HEK293 (cell line): Measurements from ENCODE around the gene ITGB8.

Experiments
- CTCF ChIA-PET: fragments of 350-600 bp; formaldehyde crosslinking; extraction: SDS; loops from one replicate; lab custom pipeline; 2021; ENCODE audit warnings: antibody characterized with exemption; lab: Yijun Ruan, JAX
- POLR2A ChIA-PET: fragments of 300-600 bp; formaldehyde crosslinking; extraction: SDS; loops from one replicate; lab custom pipeline; 2020; ENCODE audit warnings: antibody characterized with exemption, inconsistent platforms; lab: Yijun Ruan, JAX
- H3K27ac ChIP-seq: fragments of 200-500 bp; sonication (Bioruptor generic); 2 replicates; pipeline ENCODE4 v1.5.1; 2014; ENCODE audit warnings: low read depth, low read length, control low read depth, inconsistent platforms; ENCODE audit errors: extremely low read depth
- H3K36me3 ChIP-seq, 2 experiments: fragments of 200-500 bp in 1 of 2; sonication (Bioruptor generic) in 1 of 2; 1 replicate in 1 of 2; 2 replicates in 1 of 2; pipeline ENCODE4 v1.5.1; 2014 to 2017; ENCODE audit warnings: inconsistent platforms in 2 of 2, low read length in 2 of 2; ENCODE audit not compliant: control insufficient read depth in 2 of 2, insufficient read depth in 1 of 2
- H3K4me1 ChIP-seq: fragments of 200-500 bp; sonication (Bioruptor generic); 2 replicates; pipeline ENCODE4 v1.5.1; 2014; ENCODE audit warnings: mild to moderate bottlenecking, low read length, inconsistent platforms; ENCODE audit not compliant: control insufficient read depth, insufficient read depth
- H3K4me3 ChIP-seq: 2 replicates; pipeline ENCODE4 v1.5.1; 2011; ENCODE audit warnings: low read depth, mild to moderate bottlenecking, control low read depth, low read length, moderate library complexity
- H3K9me3 ChIP-seq: fragments of 200-500 bp; sonication (Bioruptor generic); 2 replicates; pipeline ENCODE4 v1.5.1; 2014; ENCODE audit warnings: low read depth, low read length, inconsistent platforms; ENCODE audit not compliant: control insufficient read depth, insufficient read depth
- ELK4 ChIP-seq: IDR thresholded peaks from 2 replicates; pipeline ENCODE4 v1.6.1; 2011; ENCODE audit warnings: mild to moderate bottlenecking, low read depth, low read length, borderline replicate concordance
- GLI2 ChIP-seq: fragments of 450-650 bp; formaldehyde crosslinking; IDR thresholded peaks from 2 replicates; pipeline ENCODE4; 2017; ENCODE audit warnings: missing biosample characterization, missing genetic modification characterization, low read depth, borderline replicate concordance
- KLF10 ChIP-seq: fragments of 450-650 bp; IDR thresholded peaks from 2 replicates; pipeline ENCODE4 v1.5.1; 2018; ENCODE audit warnings: missing biosample characterization, mild to moderate bottlenecking, missing genetic modification characterization
- KLF16 ChIP-seq: fragments of 450-650 bp; formaldehyde crosslinking; IDR thresholded peaks from 2 replicates; pipeline ENCODE4 v1.5.1; 2017; ENCODE audit warnings: missing biosample characterization, missing genetic modification characterization
- SCRT1 ChIP-seq: fragments of 450-650 bp; formaldehyde crosslinking; IDR thresholded peaks from 2 replicates; pipeline ENCODE4 v1.5.1; 2016; ENCODE audit warnings: missing biosample characterization, missing genetic modification characterization, borderline replicate concordance
- TRIM28 ChIP-seq: IDR thresholded peaks from 2 replicates; pipeline ENCODE4 v1.6.1; 2011; ENCODE audit warnings: low read length, control low read depth, borderline replicate concordance
- TSHZ1 ChIP-seq: fragments of 450-650 bp; formaldehyde crosslinking; IDR thresholded peaks from 2 replicates; pipeline ENCODE4 v1.5.1; 2016; ENCODE audit warnings: missing biosample characterization, missing genetic modification characterization, borderline replicate concordance
- ZBTB20 ChIP-seq: fragments of 450-650 bp; formaldehyde crosslinking; IDR thresholded peaks from 2 replicates; pipeline ENCODE4 v1.5.1; 2016; ENCODE audit warnings: missing biosample characterization, missing genetic modification characterization
- ZNF23 ChIP-seq: fragments of 450-650 bp; formaldehyde crosslinking; IDR thresholded peaks from 2 replicates; pipeline ENCODE4 v1.5.1; 2016; ENCODE audit warnings: missing biosample characterization, missing genetic modification characterization, borderline replicate concordance
- ZNF350 ChIP-seq: fragments of 450-650 bp; formaldehyde crosslinking; IDR thresholded peaks from 2 replicates; pipeline ENCODE4 v1.5.0; 2017; ENCODE audit warnings: missing biosample characterization, mild to moderate bottlenecking, missing genetic modification characterization
- ZNF362 ChIP-seq: fragments of 450-650 bp; formaldehyde crosslinking; IDR thresholded peaks from 2 replicates; pipeline ENCODE4 v1.5.1; 2016; ENCODE audit warnings: missing biosample characterization, missing genetic modification characterization
- ZNF621 ChIP-seq: fragments of 450-650 bp; formaldehyde crosslinking; IDR thresholded peaks from 2 replicates; pipeline ENCODE4 v1.5.1; 2017; ENCODE audit warnings: missing biosample characterization, missing genetic modification characterization
- ZSCAN5A ChIP-seq: fragments of 450-650 bp; formaldehyde crosslinking; IDR thresholded peaks from 2 replicates; pipeline ENCODE4 v1.5.1; 2016; ENCODE audit warnings: missing biosample characterization, missing genetic modification characterization
- TF ChIP-seq, protein P1 (sequence below): fragments of 450-650 bp; formaldehyde crosslinking; IDR thresholded peaks from 2 replicates; pipeline ENCODE4 v1.5.1; 2016; ENCODE audit warnings: missing biosample characterization, missing genetic modification characterization
- TF ChIP-seq, protein P2 (sequence below): fragments of 450-650 bp; formaldehyde crosslinking; IDR thresholded peaks from 2 replicates; pipeline ENCODE4 v1.5.1; 2016; ENCODE audit warnings: missing biosample characterization, missing genetic modification characterization
- TF ChIP-seq, protein P3 (sequence below): fragments of 450-650 bp; formaldehyde crosslinking; IDR thresholded peaks from 2 replicates; pipeline ENCODE4 v1.5.1; 2016; ENCODE audit warnings: missing biosample characterization, missing genetic modification characterization
- TF ChIP-seq, protein P4 (sequence below): sonication (generic); formaldehyde crosslinking; IDR thresholded peaks from 2 replicates; pipeline ENCODE4 v1.8.1; 2022; ENCODE audit warnings: mild to moderate bottlenecking, moderate library complexity, missing genetic modification reagents

Gene ITGB8

DNA sequence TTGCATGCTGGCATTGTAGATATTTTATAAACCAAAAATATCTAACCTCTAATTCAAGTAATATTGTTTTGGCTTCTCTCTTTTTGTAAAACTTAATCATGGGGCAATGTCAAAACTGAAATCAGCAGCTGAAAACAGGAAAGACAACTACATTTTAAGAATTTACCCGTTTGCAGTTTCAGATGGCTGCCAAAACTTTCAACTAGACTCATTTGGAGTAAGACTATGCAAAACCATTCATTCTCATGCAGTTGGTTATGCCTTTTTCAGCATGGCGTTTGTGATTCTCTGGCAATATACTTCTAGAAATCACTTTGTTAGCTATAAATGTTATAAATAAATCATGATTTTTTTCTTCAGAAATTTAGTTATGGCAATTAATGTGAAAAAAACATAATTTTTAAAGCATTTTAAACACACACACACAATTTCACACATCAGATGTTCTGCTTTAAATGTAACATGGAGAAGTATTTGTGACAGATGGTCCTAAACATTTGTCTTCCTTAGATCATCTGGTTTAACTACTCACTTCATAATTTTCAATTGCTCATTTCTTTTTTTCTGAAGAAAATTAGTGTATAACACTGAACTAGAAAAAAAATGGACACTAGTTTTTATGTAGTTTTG is 116.4 kb downstream of the ITGB8 start:
- no peak overlapping the region for H3K4me3 ChIP-seq
- no peaks in the 10 kb centered on the region for H3K9me3 ChIP-seq
- ChIA-PET POLR2A (no interaction called here), CTCF (no interaction called here)
- no peak for TF ChIP-seq ELK4
- TF ChIP-seq ZNF350 (tag by site-specific recombination) = no peak
- no peak for TF ChIP-seq ZSCAN5A (tag by site-specific recombination)
- TF ChIP-seq GLI2 (tag by site-specific recombination) = no peak
- no peak for TF ChIP-seq ZNF621 (tag by site-specific recombination)
- TF ChIP-seq, protein P1, sequence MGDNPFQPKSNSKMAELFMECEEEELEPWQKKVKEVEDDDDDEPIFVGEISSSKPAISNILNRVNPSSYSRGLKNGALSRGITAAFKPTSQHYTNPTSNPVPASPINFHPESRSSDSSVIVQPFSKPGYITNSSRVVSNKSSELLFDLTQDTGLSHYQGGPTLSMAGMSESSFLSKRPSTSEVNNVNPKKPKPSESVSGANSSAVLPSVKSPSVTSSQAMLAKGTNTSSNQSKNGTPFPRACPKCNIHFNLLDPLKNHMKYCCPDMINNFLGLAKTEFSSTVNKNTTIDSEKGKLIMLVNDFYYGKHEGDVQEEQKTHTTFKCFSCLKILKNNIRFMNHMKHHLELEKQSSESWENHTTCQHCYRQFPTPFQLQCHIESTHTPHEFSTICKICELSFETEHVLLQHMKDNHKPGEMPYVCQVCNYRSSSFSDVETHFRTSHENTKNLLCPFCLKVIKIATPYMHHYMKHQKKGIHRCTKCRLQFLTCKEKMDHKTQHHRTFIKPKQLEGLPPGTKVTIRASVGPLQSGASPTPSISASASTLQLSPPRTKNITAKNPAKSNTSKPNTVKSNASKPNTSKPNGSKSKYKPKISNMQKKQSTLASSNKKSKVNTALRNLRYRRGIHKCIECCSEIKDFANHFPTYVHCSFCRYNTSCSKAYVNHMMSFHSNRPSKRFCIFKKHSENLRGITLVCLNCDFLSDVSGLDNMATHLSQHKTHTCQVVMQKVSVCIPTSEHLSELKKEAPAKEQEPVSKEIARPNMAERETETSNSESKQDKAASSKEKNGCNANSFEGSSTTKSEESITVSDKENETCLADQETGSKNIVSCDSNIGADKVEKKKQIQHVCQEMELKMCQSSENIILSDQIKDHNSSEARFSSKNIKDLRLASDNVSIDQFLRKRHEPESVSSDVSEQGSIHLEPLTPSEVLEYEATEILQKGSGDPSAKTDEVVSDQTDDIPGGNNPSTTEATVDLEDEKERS = no peak
- H3K36me3 ChIP-seq = no peaks in the 10 kb centered on the region
- H3K4me1 ChIP-seq = no peaks in the 10 kb centered on the region
- H3K27ac ChIP-seq = no peak overlapping the region

DNA sequence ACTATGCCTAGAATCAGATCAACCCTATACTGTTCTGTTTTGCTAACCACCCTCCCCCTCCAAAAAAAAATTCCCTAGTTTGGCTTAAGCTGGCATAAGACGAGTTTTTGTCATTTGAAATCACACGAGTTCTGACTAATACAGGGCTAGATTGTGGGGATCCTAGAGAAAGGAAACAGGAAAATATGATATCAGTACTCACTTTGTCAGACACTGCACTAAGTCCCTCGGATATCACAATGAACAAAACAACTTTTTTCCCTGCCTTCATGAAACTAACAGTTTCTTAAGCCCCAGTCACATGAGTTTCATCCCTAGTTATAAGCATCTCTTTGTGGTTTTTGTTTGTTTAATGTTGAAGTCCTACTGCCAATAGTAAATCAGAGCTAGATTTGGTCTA is 118.5 kb downstream of the ITGB8 start:
- POLR2A ChIA-PET = no interaction called here
- Histone ChIP-seq H3K9me3 (no peaks in the 10 kb centered on the region), H3K4me1 (0 out of 2 replicates have a peak, but pooled peaks cover 2% of the 10 kb centered on the region), H3K4me3 (no peak overlapping the region), H3K27ac (no peak overlapping the region), H3K36me3 (no peaks in the 10 kb centered on the region)
- CTCF ChIA-PET = interaction anchor here (0.9 kb wide), 1 partner anchor 10 kb away, joined by 3 read pairs; no protein-coding TSS in a partner anchor
- TF ChIP-seq ZBTB20 (tag by site-specific recombination) (no peak), KLF10 (tag by site-specific recombination) (no peak), ZNF23 (no peak), ZNF621 (tag by site-specific recombination) (no peak), KLF16 (tag by site-specific recombination) (no peak), ZNF362 (tag by site-specific recombination) (no peak), SCRT1 (tag by site-specific recombination) (no peak), TSHZ1 (tag by site-specific recombination) (no peak), TRIM28 (no peak)
- TF ChIP-seq, protein P2, sequence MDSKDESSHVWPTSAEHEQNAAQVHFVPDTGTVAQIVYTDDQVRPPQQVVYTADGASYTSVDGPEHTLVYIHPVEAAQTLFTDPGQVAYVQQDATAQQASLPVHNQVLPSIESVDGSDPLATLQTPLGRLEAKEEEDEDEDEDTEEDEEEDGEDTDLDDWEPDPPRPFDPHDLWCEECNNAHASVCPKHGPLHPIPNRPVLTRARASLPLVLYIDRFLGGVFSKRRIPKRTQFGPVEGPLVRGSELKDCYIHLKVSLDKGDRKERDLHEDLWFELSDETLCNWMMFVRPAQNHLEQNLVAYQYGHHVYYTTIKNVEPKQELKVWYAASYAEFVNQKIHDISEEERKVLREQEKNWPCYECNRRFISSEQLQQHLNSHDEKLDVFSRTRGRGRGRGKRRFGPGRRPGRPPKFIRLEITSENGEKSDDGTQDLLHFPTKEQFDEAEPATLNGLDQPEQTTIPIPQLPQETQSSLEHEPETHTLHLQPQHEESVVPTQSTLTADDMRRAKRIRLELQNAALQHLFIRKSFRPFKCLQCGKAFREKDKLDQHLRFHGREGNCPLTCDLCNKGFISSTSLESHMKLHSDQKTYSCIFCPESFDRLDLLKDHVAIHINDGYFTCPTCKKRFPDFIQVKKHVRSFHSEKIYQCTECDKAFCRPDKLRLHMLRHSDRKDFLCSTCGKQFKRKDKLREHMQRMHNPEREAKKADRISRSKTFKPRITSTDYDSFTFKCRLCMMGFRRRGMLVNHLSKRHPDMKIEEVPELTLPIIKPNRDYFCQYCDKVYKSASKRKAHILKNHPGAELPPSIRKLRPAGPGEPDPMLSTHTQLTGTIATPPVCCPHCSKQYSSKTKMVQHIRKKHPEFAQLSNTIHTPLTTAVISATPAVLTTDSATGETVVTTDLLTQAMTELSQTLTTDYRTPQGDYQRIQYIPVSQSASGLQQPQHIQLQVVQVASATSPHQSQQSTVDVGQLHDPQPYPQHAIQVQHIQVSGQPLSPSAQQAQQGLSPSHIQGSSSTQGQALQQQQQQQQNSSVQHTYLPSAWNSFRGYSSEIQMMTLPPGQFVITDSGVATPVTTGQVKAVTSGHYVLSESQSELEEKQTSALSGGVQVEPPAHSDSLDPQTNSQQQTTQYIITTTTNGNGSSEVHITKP = no peak
- TF ChIP-seq, protein P3, sequence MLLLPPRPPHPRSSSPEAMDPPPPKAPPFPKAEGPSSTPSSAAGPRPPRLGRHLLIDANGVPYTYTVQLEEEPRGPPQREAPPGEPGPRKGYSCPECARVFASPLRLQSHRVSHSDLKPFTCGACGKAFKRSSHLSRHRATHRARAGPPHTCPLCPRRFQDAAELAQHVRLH (tag by site-specific recombination) = no peak
- TF ChIP-seq, protein P4, sequence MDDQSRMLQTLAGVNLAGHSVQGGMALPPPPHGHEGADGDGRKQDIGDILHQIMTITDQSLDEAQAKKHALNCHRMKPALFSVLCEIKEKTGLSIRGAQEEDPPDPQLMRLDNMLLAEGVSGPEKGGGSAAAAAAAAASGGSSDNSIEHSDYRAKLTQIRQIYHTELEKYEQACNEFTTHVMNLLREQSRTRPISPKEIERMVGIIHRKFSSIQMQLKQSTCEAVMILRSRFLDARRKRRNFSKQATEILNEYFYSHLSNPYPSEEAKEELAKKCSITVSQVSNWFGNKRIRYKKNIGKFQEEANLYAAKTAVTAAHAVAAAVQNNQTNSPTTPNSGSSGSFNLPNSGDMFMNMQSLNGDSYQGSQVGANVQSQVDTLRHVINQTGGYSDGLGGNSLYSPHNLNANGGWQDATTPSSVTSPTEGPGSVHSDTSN (CRISPR knock-in tag) = no peak
